ENCODE measurements around the gene SYF2. TPM values are rescaled to one million over a fixed set of nuclear protein-coding genes. Genes with fewer than 3 reads are reported as not detected.

The SYF2 gene
- total and polyA plus RNA-seq, 2 of the 13 experiments (the other 11 are each of a cell fraction or from before 2014, with no cell fraction given): 17.8 to 34.1 TPM

GRCh38 chr1:25174363-25174729 lies 58.0 kb downstream of the SYF2 start (continued):
- TF ChIP-seq FOXP1 (IDR thresholded peaks at IDR 0.05): 0 out of 2 replicates have a peak, but pooled peaks have one; percentile 36
- TF ChIP-seq FOXP1 (CRISPR knock-in tag; IDR thresholded peaks at IDR 0.05): peak; percentile 95
- no peak for TF ChIP-seq RFX3 (CRISPR knock-in tag; IDR thresholded peaks at IDR 0.05)
- 0 out of 2 replicates have a peak, but pooled peaks have one; percentile 9 for TF ChIP-seq ZNF574 (CRISPR knock-in tag; IDR thresholded peaks at IDR 0.05)
- TF ChIP-seq ZBTB39 (CRISPR knock-in tag; IDR thresholded peaks at IDR 0.05): peak; percentile 96; the same call in 1 of the 2 replicates
- TF ChIP-seq CC2D1A (CRISPR knock-in tag; IDR thresholded peaks at IDR 0.05): no peak
- TF ChIP-seq ZBTB43 (CRISPR knock-in tag; conservative IDR thresholded peaks at IDR 0.05): peak; percentile 93
- TF ChIP-seq ZBTB49 (CRISPR knock-in tag; IDR thresholded peaks at IDR 0.05; ENCODE audit: borderline replicate concordance): no peak
- TF ChIP-seq GATAD2A (CRISPR knock-in tag; IDR thresholded peaks at IDR 0.05): peak; percentile 80
- peak; percentile 77 for TF ChIP-seq ZNF652 (CRISPR knock-in tag; IDR thresholded peaks at IDR 0.05; ENCODE audit: borderline replicate concordance, low read depth)
- TF ChIP-seq ELF3 (CRISPR knock-in tag; IDR thresholded peaks at IDR 0.05): peak; percentile 60; the same call in 1 of the 2 replicates
- TF ChIP-seq FOXO1 (CRISPR knock-in tag; IDR thresholded peaks at IDR 0.05): peak; percentile 75; the same call in 1 of the 2 replicates
- TF ChIP-seq SNRNP70 (IDR thresholded peaks at IDR 0.05; ENCODE audit: low read depth, low read length): no peak
- peak; percentile 35; the same call in 1 of the 2 replicates for TF ChIP-seq ZC3H13 (CRISPR knock-in tag; IDR thresholded peaks at IDR 0.05)
- no peak for TF ChIP-seq ZNF7 (CRISPR knock-in tag; IDR thresholded peaks at IDR 0.05)
- TF ChIP-seq NR2F6 (IDR thresholded peaks at IDR 0.05): peak; percentile 61
- TF ChIP-seq NR2F6 (CRISPR knock-in tag; IDR thresholded peaks at IDR 0.05): peak; percentile 78
- 0 out of 2 replicates have a peak, but pooled peaks have one; percentile 41 for TF ChIP-seq ZNF205 (CRISPR knock-in tag; IDR thresholded peaks at IDR 0.05)
- TF ChIP-seq GATAD1 (CRISPR knock-in tag; IDR thresholded peaks at IDR 0.05): 0 out of 2 replicates have a peak, but pooled peaks have one; percentile 15
- TF ChIP-seq AKAP8 (CRISPR knock-in tag; IDR thresholded peaks at IDR 0.05): 0 out of 2 replicates have a peak, but pooled peaks have one; percentile 50
- 0 out of 2 replicates have a peak, but pooled peaks have one; percentile 44 for TF ChIP-seq BHLHE40 (IDR thresholded peaks at IDR 0.05; ENCODE audit: low read length)
- no peak for TF ChIP-seq THYN1 (CRISPR knock-in tag; IDR thresholded peaks at IDR 0.05; ENCODE audit: borderline replicate concordance, low read depth)
- peak; percentile 47; the same call in 1 of the 2 replicates for TF ChIP-seq ZMYM2 (CRISPR knock-in tag; IDR thresholded peaks at IDR 0.05)
- no peak for TF ChIP-seq ZNF138 (CRISPR knock-in tag; IDR thresholded peaks at IDR 0.05; ENCODE audit: low read depth)

Measured in HepG2 (cell line).